K562 (cell line): ENCODE data around the gene FCHO2. TPM values are rescaled to one million over a fixed set of nuclear protein-coding genes. Genes with fewer than 3 reads are reported as not detected.

Source experiments
- ETS1 ChIP-seq: conservative IDR thresholded peaks from 2 replicates; pipeline ENCODE4 v1.6.1; 2011; ENCODE audit warnings: low read depth, mild to moderate bottlenecking, low read length; ENCODE audit not compliant: control insufficient read depth
- HMBOX1 ChIP-seq: sonication (generic); IDR thresholded peaks from 2 replicates; pipeline ENCODE4 v1.6.1; 2016
- KDM1A ChIP-seq, 2 experiments: fragments of 450-650 bp; IDR thresholded peaks; 2 replicates each; pipeline ENCODE4 v1.6.1; 2016; ENCODE audit warnings: mild to moderate bottlenecking in 2 of 2
- KDM2B ChIP-seq: fragments of 250-450 bp; sonication (Bioruptor Pico); IDR thresholded peaks from 2 replicates; pipeline ENCODE4 v1.8.0; 2021; ENCODE audit warnings: mild to moderate bottlenecking, moderate library complexity
- PHTF2 ChIP-seq: fragments of 250-450 bp; sonication (Bioruptor Pico); IDR thresholded peaks from 2 replicates; pipeline ENCODE4 v1.5.0; 2021; ENCODE audit warnings: mild to moderate bottlenecking
- SIRT6 ChIP-seq: IDR thresholded peaks from one replicate; pipeline ENCODE4 v1.6.1; 2012; ENCODE audit warnings: low read depth, mild to moderate bottlenecking, control low read depth, inconsistent platforms, low read length, moderate library complexity
- SPI1 ChIP-seq: IDR thresholded peaks from 2 replicates; pipeline ENCODE4 v1.6.1; 2011; ENCODE audit warnings: low read depth, low read length, control low read depth, borderline replicate concordance
- TCF7 ChIP-seq: sonication (generic); IDR thresholded peaks from 2 replicates; pipeline ENCODE4 v1.6.1; 2016; ENCODE audit warnings: antibody characterized with exemption, borderline replicate concordance
- U2AF2 ChIP-seq: fragments of 200-400 bp; formaldehyde crosslinking; optimal IDR thresholded peaks from 2 replicates; pipeline ENCODE3; 2017; ENCODE audit warnings: low read depth, mild to moderate bottlenecking, low read length
- ZBTB43 ChIP-seq: sonication (generic); formaldehyde crosslinking; IDR thresholded peaks from 2 replicates; pipeline ENCODE4 v1.8.0; 2023; ENCODE audit warnings: mild to moderate bottlenecking, missing genetic modification reagents
- ZHX1 ChIP-seq: fragments of 150-350 bp; conservative IDR thresholded peaks from 2 replicates; pipeline ENCODE4 v1.6.1; 2014; ENCODE audit warnings: low read length
- ZNF263 ChIP-seq: sonication (generic); formaldehyde crosslinking; IDR thresholded peaks from 2 replicates; pipeline ENCODE4 v1.8.0; 2022; ENCODE audit warnings: mild to moderate bottlenecking, missing genetic modification reagents, borderline replicate concordance
- ZNF311 ChIP-seq: fragments of 250-450 bp; sonication (Bioruptor Pico); IDR thresholded peaks from 2 replicates; pipeline ENCODE4 v1.4.0; 2020; ENCODE audit warnings: mild to moderate bottlenecking, moderate library complexity
- polyA plus RNA-seq, 8 experiments: library from polyadenylated mRNA; depleted of rRNA in 4 of 8; stranded (reverse) in 5 of 8; unstranded in 3 of 8; fragments of >200 nt; fragmentation: Nextera tagmentation in 2 of 8; fragmentation: Illumina TruSeq in 1 of 8; extraction: Ambion mirVana in 2 of 8; extraction: Trizol in 1 of 8; gene quantifications; 2 replicates each; pipeline versions ENCODE4 v1.2.1 to v1.2.3, GENCODE V29; 2011 to 2014; ENCODE audit warnings: inconsistent platforms in 1 of 8, missing spikeins in 1 of 8
- total RNA-seq, 7 experiments: library from RNA; depleted of rRNA in 6 of 7; stranded (reverse); fragments of >200 nt in 6 of 7; fragmentation: Illumina TruSeq in 2 of 7; extraction: Trizol in 2 of 7; gene quantifications; 2 replicates each; pipeline versions ENCODE4 v1.2.1 to v1.2.3, GENCODE V29; 2011 to 2021; ENCODE audit warnings: low replicate concordance in 1 of 7
- TF ChIP-seq, protein P1 (sequence below): fragments of 450-650 bp; formaldehyde crosslinking; IDR thresholded peaks from 2 replicates; pipeline ENCODE4 v1.4.0; 2020; ENCODE audit warnings: mild to moderate bottlenecking, mixed read lengths
- TF ChIP-seq, protein P2 (sequence below): sonication (generic); formaldehyde crosslinking; IDR thresholded peaks from 2 replicates; pipeline ENCODE4 v1.8.0; 2022; ENCODE audit warnings: missing genetic modification reagents, mild to moderate bottlenecking, borderline replicate concordance

The FCHO2 gene
- total and polyA plus RNA-seq, 9 of the 15 experiments (the other 6 are each of a cell fraction or from before 2014, with no cell fraction given): 4.4 to 13.4 (median 8.3) TPM

DNA sequence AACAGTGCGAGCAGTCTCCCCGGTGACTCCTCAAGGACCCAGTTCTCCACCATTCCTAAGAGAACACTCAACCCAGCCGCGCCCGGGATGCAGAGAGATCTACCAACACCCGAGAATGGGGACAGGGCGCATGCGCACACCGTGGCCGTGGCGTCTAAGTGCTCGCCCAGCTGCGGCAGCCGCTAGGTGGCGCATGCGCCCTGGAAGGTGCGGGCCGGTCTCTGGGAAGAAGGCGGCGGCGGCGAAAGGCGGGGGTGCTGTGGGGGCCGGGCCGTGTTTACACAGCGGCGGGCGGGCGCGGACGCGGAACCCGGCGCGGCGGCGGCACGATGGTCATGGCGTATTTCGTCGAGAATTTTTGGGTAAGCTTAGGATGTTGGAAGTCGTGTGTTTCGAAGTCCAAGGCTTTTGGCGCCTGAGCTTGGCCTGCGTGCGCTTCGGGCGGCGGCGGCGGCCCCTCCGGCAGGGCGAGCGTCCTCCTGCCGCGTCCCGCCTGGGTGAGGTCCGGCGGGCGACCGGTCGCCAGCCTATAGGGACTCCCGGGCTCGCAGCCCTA is at the start of gene FCHO2 (continued):
- TF ChIP-seq KDM1A (IDR thresholded peaks at IDR 0.05) (no peak), ETS1 (peak; percentile 51; the same call in 1 of the 2 replicates), KDM2B (CRISPR knock-in tag) (no peak), ZNF263 (CRISPR knock-in tag) (no peak), ZHX1 (no peak), ZBTB43 (CRISPR knock-in tag) (no peak), ZNF311 (no peak), HMBOX1 (no peak; the same call in 1 of the 2 replicates), SIRT6 (no peak), PHTF2 (no peak), U2AF2 (no peak), TCF7 (no peak), SPI1 (no peak)
- TF ChIP-seq, protein P1, sequence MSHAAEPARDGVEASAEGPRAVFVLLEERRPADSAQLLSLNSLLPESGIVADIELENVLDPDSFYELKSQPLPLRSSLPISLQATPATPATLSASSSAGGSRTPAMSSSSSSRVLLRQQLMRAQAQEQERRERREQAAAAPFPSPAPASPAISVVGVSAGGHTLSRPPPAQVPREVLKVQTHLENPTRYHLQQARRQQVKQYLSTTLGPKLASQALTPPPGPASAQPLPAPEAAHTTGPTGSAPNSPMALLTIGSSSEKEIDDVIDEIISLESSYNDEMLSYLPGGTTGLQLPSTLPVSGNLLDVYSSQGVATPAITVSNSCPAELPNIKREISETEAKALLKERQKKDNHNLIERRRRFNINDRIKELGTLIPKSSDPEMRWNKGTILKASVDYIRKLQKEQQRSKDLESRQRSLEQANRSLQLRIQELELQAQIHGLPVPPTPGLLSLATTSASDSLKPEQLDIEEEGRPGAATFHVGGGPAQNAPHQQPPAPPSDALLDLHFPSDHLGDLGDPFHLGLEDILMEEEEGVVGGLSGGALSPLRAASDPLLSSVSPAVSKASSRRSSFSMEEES (CRISPR knock-in tag): no peak
- TF ChIP-seq, protein P2, sequence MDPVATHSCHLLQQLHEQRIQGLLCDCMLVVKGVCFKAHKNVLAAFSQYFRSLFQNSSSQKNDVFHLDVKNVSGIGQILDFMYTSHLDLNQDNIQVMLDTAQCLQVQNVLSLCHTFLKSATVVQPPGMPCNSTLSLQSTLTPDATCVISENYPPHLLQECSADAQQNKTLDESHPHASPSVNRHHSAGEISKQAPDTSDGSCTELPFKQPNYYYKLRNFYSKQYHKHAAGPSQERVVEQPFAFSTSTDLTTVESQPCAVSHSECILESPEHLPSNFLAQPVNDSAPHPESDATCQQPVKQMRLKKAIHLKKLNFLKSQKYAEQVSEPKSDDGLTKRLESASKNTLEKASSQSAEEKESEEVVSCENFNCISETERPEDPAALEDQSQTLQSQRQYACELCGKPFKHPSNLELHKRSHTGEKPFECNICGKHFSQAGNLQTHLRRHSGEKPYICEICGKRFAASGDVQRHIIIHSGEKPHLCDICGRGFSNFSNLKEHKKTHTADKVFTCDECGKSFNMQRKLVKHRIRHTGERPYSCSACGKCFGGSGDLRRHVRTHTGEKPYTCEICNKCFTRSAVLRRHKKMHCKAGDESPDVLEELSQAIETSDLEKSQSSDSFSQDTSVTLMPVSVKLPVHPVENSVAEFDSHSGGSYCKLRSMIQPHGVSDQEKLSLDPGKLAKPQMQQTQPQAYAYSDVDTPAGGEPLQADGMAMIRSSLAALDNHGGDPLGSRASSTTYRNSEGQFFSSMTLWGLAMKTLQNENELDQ: no peak
